Measurements from ENCODE around the gene PCNT. TPM values are rescaled to one million over a fixed set of nuclear protein-coding genes. Genes with fewer than 3 reads are reported as not detected.

PCNT gene
- total and polyA plus RNA-seq, 10 donors: 6.4 to 43.7 (median 35.4) TPM

DNA sequence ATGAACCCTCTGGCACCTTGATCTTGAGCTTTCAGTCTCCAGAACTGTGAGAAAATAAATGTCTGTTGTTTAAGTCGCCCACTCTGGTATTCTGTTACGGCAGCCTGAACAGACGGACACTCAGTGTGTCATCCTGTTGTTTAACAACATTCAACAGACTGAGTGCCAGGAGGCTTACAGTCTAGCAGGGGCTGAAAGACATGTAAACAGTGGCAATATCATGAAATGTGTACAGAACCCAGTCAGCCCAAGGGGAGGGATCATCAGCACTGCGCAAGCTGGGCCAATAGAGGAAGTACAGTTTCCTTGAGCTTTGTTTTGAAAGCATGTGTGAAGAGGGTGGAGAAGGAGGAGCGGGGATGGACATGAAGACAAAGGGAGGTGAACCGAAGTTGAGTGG lies 148.3 kb downstream of the PCNT start:
- Histone ChIP-seq H3K27ac (peak overlapping the region in 6 of 8 donors; percentile 12 to 74 (median 33)), H3K27me3 (replicated peaks in 1 of 7) (no peaks in the 10 kb centered on the region), H3K9me3 (no peaks in the 10 kb centered on the region), H3K4me1 (peaks cover 0 to 45% (median 21%) of the 10 kb centered on the region in 6 donors), H3K4me3 (peak overlapping the region in 1 of 8 donors; percentile 5), H3K36me3 (peaks cover 0 to 29% (median 0%) of the 10 kb centered on the region in 6 donors)
- WGBS, 5 donors: 53 to 66% (median 60%) methylated on average over 6 of the region's 6 CpGs
- TF ChIP-seq, protein P1, sequence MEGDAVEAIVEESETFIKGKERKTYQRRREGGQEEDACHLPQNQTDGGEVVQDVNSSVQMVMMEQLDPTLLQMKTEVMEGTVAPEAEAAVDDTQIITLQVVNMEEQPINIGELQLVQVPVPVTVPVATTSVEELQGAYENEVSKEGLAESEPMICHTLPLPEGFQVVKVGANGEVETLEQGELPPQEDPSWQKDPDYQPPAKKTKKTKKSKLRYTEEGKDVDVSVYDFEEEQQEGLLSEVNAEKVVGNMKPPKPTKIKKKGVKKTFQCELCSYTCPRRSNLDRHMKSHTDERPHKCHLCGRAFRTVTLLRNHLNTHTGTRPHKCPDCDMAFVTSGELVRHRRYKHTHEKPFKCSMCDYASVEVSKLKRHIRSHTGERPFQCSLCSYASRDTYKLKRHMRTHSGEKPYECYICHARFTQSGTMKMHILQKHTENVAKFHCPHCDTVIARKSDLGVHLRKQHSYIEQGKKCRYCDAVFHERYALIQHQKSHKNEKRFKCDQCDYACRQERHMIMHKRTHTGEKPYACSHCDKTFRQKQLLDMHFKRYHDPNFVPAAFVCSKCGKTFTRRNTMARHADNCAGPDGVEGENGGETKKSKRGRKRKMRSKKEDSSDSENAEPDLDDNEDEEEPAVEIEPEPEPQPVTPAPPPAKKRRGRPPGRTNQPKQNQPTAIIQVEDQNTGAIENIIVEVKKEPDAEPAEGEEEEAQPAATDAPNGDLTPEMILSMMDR (IDR thresholded peaks at IDR 0.05 in 8 of 11, conservative IDR thresholded peaks at IDR 0.05 in 3 of 11): no peak
- TF ChIP-seq POLR2AphosphoS5 (IDR thresholded peaks at IDR 0.05): peak in 1 of 3 donors; percentile 59
- DNase-seq: no peak
- intact Hi-C loops (cut with DNase I; ENCODE audit: low total_unique reads): no loop called here

DNA sequence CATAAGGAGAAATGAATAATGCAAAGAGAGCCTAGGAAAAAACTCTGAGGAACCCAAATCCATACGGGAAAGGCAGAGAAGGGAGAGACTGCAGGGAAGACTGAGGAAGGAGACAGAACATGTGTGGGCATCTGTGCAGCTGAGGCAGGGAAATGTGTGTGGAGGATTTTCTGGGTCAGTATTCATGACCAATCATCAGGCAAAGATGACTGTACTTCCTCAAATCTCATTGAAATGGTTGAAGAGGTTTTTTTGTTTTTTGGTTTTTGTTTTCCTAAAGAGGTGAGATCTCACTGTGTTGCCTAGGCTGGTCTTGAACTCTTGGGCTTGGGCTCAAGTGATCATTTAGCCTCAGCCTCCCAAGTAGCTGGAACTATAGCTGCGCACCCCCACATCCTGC lies 150.4 kb downstream of the PCNT start:
- H3K36me3 ChIP-seq: peaks cover 0 to 41% (median 0%) of the 10 kb centered on the region in 6 donors
- WGBS, 5 donors: 87 to 93% (median 90%) methylated on average over 2 of the region's 2 CpGs
- no peak for DNase-seq

DNA sequence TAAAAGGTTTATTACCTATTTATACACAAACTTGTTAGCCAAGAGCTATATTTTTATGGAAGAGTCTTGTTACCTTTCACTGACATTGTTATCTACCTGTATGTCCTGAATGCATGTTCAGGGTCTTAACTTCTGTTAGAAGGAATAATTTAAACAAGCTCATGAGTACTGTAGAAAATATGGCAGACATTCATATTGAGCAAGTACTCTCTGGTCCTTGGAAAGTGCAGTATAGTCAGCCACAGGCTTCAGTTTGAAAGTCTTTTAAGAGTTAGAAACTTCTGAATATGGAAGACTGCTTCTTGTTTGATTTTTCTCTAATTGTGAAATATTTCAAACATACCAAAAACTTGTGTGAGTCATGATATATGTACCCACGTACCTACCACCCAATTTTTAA lies 151.3 kb downstream of the PCNT start:
- H3K27ac ChIP-seq: no peak overlapping the region
- no peak overlapping the region for H3K4me3 ChIP-seq
- 79 to 93% (median 88%) methylated on average over 1 of the region's 1 CpG for WGBS, 5 donors
- no peak for DNase-seq
- intact Hi-C loops (cut with DNase I; ENCODE audit: low total_unique reads): no loop called here
- TF ChIP-seq, protein P1 (IDR thresholded peaks at IDR 0.05 in 8 of 11, conservative IDR thresholded peaks at IDR 0.05 in 3 of 11): no peak
- no peak for TF ChIP-seq POLR2AphosphoS5 (IDR thresholded peaks at IDR 0.05)
- no peak for TF ChIP-seq POLR2A (IDR thresholded peaks at IDR 0.05)
- no peaks in the 10 kb centered on the region for H3K9me3 ChIP-seq
- no peaks in the 10 kb centered on the region for H3K27me3 ChIP-seq (replicated peaks in 1 of 7)
- peaks cover 0 to 42% (median 0%) of the 10 kb centered on the region in 6 donors for H3K36me3 ChIP-seq
- H3K4me1 ChIP-seq: peaks cover 0 to 45% (median 21%) of the 10 kb centered on the region in 6 donors

More for the DNA sequence above, 150.4 kb downstream of the PCNT start:
- TF ChIP-seq, protein P1 (IDR thresholded peaks at IDR 0.05 in 8 of 11, conservative IDR thresholded peaks at IDR 0.05 in 3 of 11): no peak
- no peak for TF ChIP-seq POLR2AphosphoS5 (IDR thresholded peaks at IDR 0.05)
- no peak for TF ChIP-seq POLR2A (IDR thresholded peaks at IDR 0.05)
- Histone ChIP-seq H3K4me3 (no peak overlapping the region), H3K9me3 (no peaks in the 10 kb centered on the region), H3K27ac (peak overlapping the region in 1 of 8 donors; percentile 16), H3K27me3 (replicated peaks in 1 of 7) (no peaks in the 10 kb centered on the region), H3K4me1 (peaks cover 0 to 45% (median 21%) of the 10 kb centered on the region in 6 donors)
- intact Hi-C loops (cut with DNase I; ENCODE audit: low total_unique reads): no loop called here

DNA sequence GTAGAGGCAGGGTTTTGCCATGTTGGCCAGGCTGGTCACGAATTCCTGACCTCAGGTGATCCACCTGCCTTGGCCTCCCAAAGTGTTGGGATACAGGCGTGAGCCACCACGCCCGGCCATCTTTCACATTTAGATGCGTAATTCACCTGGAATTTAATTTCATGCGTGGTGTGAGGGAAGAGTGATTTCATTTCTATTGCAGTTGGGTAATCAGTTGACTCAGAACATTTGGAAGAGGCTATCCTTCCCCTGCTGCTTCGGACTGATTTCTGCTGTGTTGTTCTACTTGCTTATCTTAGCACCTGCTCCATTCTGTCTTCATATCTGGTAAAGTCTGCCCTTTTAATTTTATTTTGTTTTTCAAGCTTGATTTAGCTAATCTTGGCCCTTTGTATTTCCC lies 153.8 kb downstream of the PCNT start:
- peaks cover 0 to 22% (median 5%) of the 10 kb centered on the region in 6 donors for H3K4me1 ChIP-seq
- no peak overlapping the region for H3K4me3 ChIP-seq
- H3K36me3 ChIP-seq: peaks cover 0 to 51% (median 0%) of the 10 kb centered on the region in 6 donors
- TF ChIP-seq, protein P1 (IDR thresholded peaks at IDR 0.05 in 8 of 11, conservative IDR thresholded peaks at IDR 0.05 in 3 of 11): no peak
- TF ChIP-seq POLR2A (IDR thresholded peaks at IDR 0.05) (no peak), POLR2AphosphoS5 (IDR thresholded peaks at IDR 0.05) (no peak)
- WGBS, 5 donors: 87 to 96% (median 91%) methylated on average over 7 of the region's 7 CpGs
- no peaks in the 10 kb centered on the region for H3K9me3 ChIP-seq
- intact Hi-C loops (cut with DNase I; ENCODE audit: low total_unique reads): no loop called here
- H3K27ac ChIP-seq: no peak overlapping the region
- DNase-seq: no peak
- no peaks in the 10 kb centered on the region for H3K27me3 ChIP-seq (replicated peaks in 1 of 7)

All from spleen (tissue), 11 donors.